Measurements from ENCODE around the gene CD37.

Gene CD37

DNA sequence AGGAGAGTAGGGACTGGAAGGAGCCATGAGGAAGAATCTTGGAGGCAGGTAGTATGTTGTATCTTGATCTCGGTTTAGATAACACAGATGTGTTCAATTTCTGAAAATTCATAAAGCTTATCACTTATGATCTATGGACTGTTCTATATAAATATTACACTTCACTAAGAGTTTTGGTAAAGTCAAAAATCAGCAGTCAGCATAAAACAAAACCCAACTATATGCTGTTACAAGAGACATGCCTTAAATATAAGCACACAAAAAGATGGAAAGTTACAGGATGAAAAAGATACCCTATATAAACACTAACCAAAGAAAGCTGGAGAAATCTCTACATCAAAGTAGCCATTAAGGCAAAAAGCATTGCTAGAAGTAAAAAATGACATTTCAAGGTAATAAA, 48.4 kb downstream of the CD37 start:
- DNase-seq = no peak

DNA sequence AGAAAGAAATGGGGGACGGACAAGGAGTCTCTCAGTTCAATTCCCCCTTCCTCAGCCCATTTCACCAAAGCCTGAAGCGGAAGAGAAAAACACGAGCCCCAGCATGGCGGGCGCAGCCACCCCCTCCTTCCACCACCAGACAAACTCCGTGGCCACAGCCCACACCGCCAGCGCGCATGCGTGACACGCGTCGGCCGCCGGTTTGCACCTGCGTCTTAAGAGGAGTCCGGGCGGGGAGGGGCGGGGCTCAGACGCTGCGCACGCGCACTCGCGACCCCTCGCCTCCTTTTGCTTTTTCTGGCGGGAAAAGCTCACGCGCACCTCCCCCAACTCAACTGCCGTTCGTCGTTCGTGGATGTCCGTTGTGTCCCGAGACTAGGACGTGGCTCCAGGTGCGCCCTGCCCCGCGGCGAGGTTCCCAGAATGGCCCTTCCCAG, 52.7 kb downstream of the CD37 start, which contains the start of gene KASH5:
Gene KASH5, plus strand, starts transcription at position 314 of the 437 bp plus-strand sequence. CDS start 2,635 bp downstream, outside the sequence.
- DNase-seq = peak; percentile 56

DNA sequence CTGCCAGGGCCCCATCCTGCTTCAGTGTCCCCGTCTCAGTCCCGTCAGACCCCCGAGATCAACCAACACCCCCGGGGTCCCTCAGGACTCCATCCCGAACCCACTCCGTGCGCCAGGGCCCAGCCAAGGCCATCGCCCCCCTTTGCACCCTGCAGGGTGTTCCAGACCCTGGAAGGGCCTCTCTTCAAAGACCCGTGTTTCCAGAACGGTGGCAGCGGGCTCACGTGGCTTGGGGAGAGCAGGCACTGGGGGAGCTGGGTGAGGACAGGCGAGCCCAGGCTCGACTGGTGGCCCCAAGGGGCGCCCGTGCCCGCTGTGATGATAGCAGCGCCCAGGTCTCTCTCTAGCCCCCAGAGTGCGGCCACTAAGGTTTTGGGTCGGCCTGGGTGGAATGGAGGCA, 54.2 kb downstream of the CD37 start:
- no peak for DNase-seq

All from NCI-H146 (cell line).